T-helper 2 cell treated with Interferon-gamma antibody and Interleukin-4, amounts not matched to agents 100 ng/mL and 5 ng/mL, for 36 hours (primary cell): ENCODE data around the gene ZRANB3. TPM values are rescaled to one million over a fixed set of nuclear protein-coding genes. Genes with fewer than 3 reads are reported as not detected.
"Not testable (repeated sequence)": the region's sequence is repeated elsewhere in the genome, so short reads cannot be mapped to it uniquely, and the experiment has no call there.

Experiments
- intact Hi-C: fragments of 100-400 bp; cut with micrococcal nuclease; formaldehyde crosslinking; loops from one replicate; pipeline ENCODE4 v1.15.1; 2023
- total RNA-seq: library from RNA; stranded (reverse); gene quantifications from 2 replicates; pipeline ENCODE4 v1.2.3, GENCODE V29; 2022

Gene ZRANB3
- total RNA-seq, 1 donor from 2014 or later, result 5.4 TPM

- intact Hi-C loops, result no loop called here
Measured at GRCh38 chr2:135091681-135092080, 439.3 kb downstream of the ZRANB3 start.

GRCh38 chr2:135089597-135089996 lies 441.4 kb downstream of the ZRANB3 start:
- intact Hi-C loops, result not testable (repeated sequence)

Other genes with a start within 250 kb of the ZRANB3 start
- 44.5 and 53.6 TPM in 2 replicates for gene R3HDM1, start 266 bp upstream of the ZRANB3 start, total RNA-seq
- gene UBXN4, start 210.6 kb upstream of the ZRANB3 start, total RNA-seq, result 118 and 138 TPM in 2 replicates